Left ventricle myocardium inferior (tissue), 1 donor: Measurements from ENCODE around the gene CEP131. TPM values are rescaled to one million over a fixed set of nuclear protein-coding genes. Genes with fewer than 3 reads are reported as not detected.

Experiments used
- DNase-seq: peaks from one replicate; pipeline ENCODE4 v3.0.0-alpha.2; 2020
- H3K27ac ChIP-seq: fragments of 200-600 bp; replicated peaks from 2 replicates; pipeline ENCODE4 v1.8.0; 2021
- H3K27me3 ChIP-seq: fragments of 200-600 bp; 2 replicates; pipeline ENCODE4 v1.8.0; 2021; ENCODE audit warnings: low read depth
- H3K36me3 ChIP-seq: fragments of 200-600 bp; 2 replicates; pipeline ENCODE4 v1.8.0; 2021
- H3K4me1 ChIP-seq: fragments of 200-600 bp; 2 replicates; pipeline ENCODE4 v1.8.0; 2021
- H3K4me3 ChIP-seq: fragments of 200-600 bp; 2 replicates; pipeline ENCODE4 v1.8.0; 2021; ENCODE audit warnings: mild to moderate bottlenecking, moderate library complexity
- H3K9me3 ChIP-seq: fragments of 200-600 bp; replicated peaks from 2 replicates; pipeline ENCODE4 v1.8.0; 2021
- CTCF ChIP-seq: fragments of 200-600 bp; IDR thresholded peaks from 2 replicates; pipeline ENCODE4 v1.8.0; 2021; ENCODE audit warnings: antibody characterized with exemption, mild to moderate bottlenecking, borderline replicate concordance
- intact Hi-C: fragments of 100-400 bp; cut with micrococcal nuclease; formaldehyde crosslinking; loops from one replicate; pipeline ENCODE4 v1.11.0; 2022
- total RNA-seq: library from RNA; stranded (reverse); fragmentation: NEBNext Ultra II Directional; extraction: Animal tissue kit (Norgen Biotek cat#: 25700); gene quantifications from one replicate; pipeline ENCODE4 v1.2.1, GENCODE V29; 2021
- donor health status: DM: no; HTN: yes; CAD: no; lungs with severe emphysema.

The CEP131 gene
- total RNA-seq, 1 donor from 2014 or later: 7.6 TPM

GRCh38 chr17:81246679-81247338 lies 24.0 kb upstream of the CEP131 start:
- H3K36me3 ChIP-seq: peaks cover 20% of the 10 kb centered on the region
- H3K4me3 ChIP-seq: no peak overlapping the region
- DNase-seq: no peak
- intact Hi-C loops: no loop called here
- no peak overlapping the region for H3K27ac ChIP-seq
- no peaks in the 10 kb centered on the region for H3K27me3 ChIP-seq
- no peaks in the 10 kb centered on the region for H3K9me3 ChIP-seq
- TF ChIP-seq CTCF: no peak
- H3K4me1 ChIP-seq: peaks cover 10% of the 10 kb centered on the region

GRCh38 chr17:81246343-81246670 lies 23.5 kb upstream of the CEP131 start:
- intact Hi-C loops: no loop called here
- H3K4me1 ChIP-seq: peaks cover 5% of the 10 kb centered on the region
- H3K36me3 ChIP-seq: peaks cover 19% of the 10 kb centered on the region
- no peaks in the 10 kb centered on the region for H3K9me3 ChIP-seq
- TF ChIP-seq CTCF: no peak
- H3K27ac ChIP-seq: no peak overlapping the region
- H3K27me3 ChIP-seq: no peaks in the 10 kb centered on the region
- DNase-seq: no peak
- H3K4me3 ChIP-seq: no peak overlapping the region

- H3K4me1 ChIP-seq: peaks cover 2% of the 10 kb centered on the region
Measured at GRCh38 chr17:81245665-81246342, 23.0 kb upstream of the CEP131 start.

GRCh38 chr17:81245024-81245664 lies 22.4 kb upstream of the CEP131 start:
- intact Hi-C loops: no loop called here
- Histone ChIP-seq H3K36me3 (peaks cover 14% of the 10 kb centered on the region), H3K27ac (no peak overlapping the region), H3K4me3 (no peak overlapping the region), H3K9me3 (no peaks in the 10 kb centered on the region), H3K27me3 (no peaks in the 10 kb centered on the region), H3K4me1 (peaks cover 8% of the 10 kb centered on the region)
- DNase-seq: no peak
- no peak for TF ChIP-seq CTCF

More at GRCh38 chr17:81245665-81246342, 23.0 kb upstream of the CEP131 start:
- H3K36me3 ChIP-seq: peaks cover 18% of the 10 kb centered on the region
- intact Hi-C loops: no loop called here
- DNase-seq: no peak
- no peak overlapping the region for H3K27ac ChIP-seq
- H3K9me3 ChIP-seq: no peaks in the 10 kb centered on the region
- H3K27me3 ChIP-seq: no peaks in the 10 kb centered on the region
- no peak overlapping the region for H3K4me3 ChIP-seq
- TF ChIP-seq CTCF: no peak

GRCh38 chr17:81244358-81245023 lies 21.7 kb upstream of the CEP131 start:
- intact Hi-C loops: no loop called here
- no peak for DNase-seq

More at GRCh38 chr17:81244358-81245023, 21.7 kb upstream of the CEP131 start:
- H3K9me3 ChIP-seq: no peaks in the 10 kb centered on the region
- H3K27me3 ChIP-seq: no peaks in the 10 kb centered on the region
- no peak overlapping the region for H3K4me3 ChIP-seq
- no peak overlapping the region for H3K27ac ChIP-seq
- H3K36me3 ChIP-seq: peaks cover 10% of the 10 kb centered on the region
- H3K4me1 ChIP-seq: peaks cover 15% of the 10 kb centered on the region
- TF ChIP-seq CTCF: no peak
